K562 (cell line): ENCODE measurements around the gene LENEP. TPM values are rescaled to one million over a fixed set of nuclear protein-coding genes. Genes with fewer than 3 reads are reported as not detected.

ENCODE experiments used
- CHD1 ChIP-seq: fragments of 200-600 bp; sonication (generic); IDR thresholded peaks from one replicate; pipeline ENCODE4 v1.6.1; 2012; ENCODE audit warnings: mild to moderate bottlenecking, moderate library complexity, low read length, inconsistent platforms
- DPF2 ChIP-seq: fragments of 450-650 bp; IDR thresholded peaks from 2 replicates; pipeline ENCODE4 v1.6.1; 2016
- ELF1 ChIP-seq: fragments of 200-800 bp; sonication (Bioruptor generic); IDR thresholded peaks from 2 replicates; pipeline ENCODE4 v1.6.1; 2016; ENCODE audit warnings: missing genetic modification characterization, missing compliant biosample characterization
- FOXP1 ChIP-seq: sonication (generic); formaldehyde crosslinking; IDR thresholded peaks from 2 replicates; pipeline ENCODE4 v1.8.0; 2022; ENCODE audit warnings: mild to moderate bottlenecking, missing genetic modification reagents
- GABPA ChIP-seq: fragments of 200-800 bp; sonication (Bioruptor generic); conservative IDR thresholded peaks from 2 replicates; pipeline ENCODE4 v1.6.1; 2016; ENCODE audit warnings: low read depth, missing genetic modification characterization, missing compliant biosample characterization
- HDGF ChIP-seq: fragments of 450-650 bp; IDR thresholded peaks from 2 replicates; pipeline ENCODE4 v1.6.1; 2016
- HNRNPLL ChIP-seq: fragments of 200-400 bp; formaldehyde crosslinking; IDR thresholded peaks from 2 replicates; pipeline ENCODE4 v1.6.1; 2017; ENCODE audit warnings: low read length, low read depth, mild to moderate bottlenecking; ENCODE audit not compliant: poor library complexity, severe bottlenecking
- MYNN ChIP-seq, 2 experiments: sonication (generic); formaldehyde crosslinking in 1 of 2; IDR thresholded peaks; 2 replicates each; pipeline versions ENCODE4 v1.5.0 to v1.6.1; 2016 to 2020; ENCODE audit warnings: antibody characterized with exemption in 1 of 2, missing genetic modification reagents in 1 of 2
- NCOA1 ChIP-seq: fragments of 450-650 bp; IDR thresholded peaks from 2 replicates; pipeline ENCODE4 v1.6.1; 2016; ENCODE audit warnings: low read depth
- POLR2A ChIP-seq: fragments of 450-650 bp; conservative IDR thresholded peaks from 2 replicates; pipeline ENCODE4 v1.6.1; 2016
- RFX1 ChIP-seq: fragments of 450-650 bp; IDR thresholded peaks from 2 replicates; pipeline ENCODE4 v1.6.1; 2016; ENCODE audit warnings: mild to moderate bottlenecking, moderate library complexity
- SFPQ ChIP-seq: fragments of 200-400 bp; formaldehyde crosslinking; IDR thresholded peaks from 2 replicates; pipeline ENCODE4 v1.6.1; 2017; ENCODE audit warnings: mild to moderate bottlenecking, low read depth, low read length, moderate library complexity
- TCFL5 ChIP-seq: fragments of 250-450 bp; sonication (Bioruptor Pico); conservative IDR thresholded peaks from 2 replicates; pipeline ENCODE4 v1.6.1; 2021; ENCODE audit warnings: mild to moderate bottlenecking, moderate library complexity, matching md5 sums
- XRCC3 ChIP-seq: fragments of 450-650 bp; IDR thresholded peaks from 2 replicates; pipeline ENCODE4 v1.6.1; 2017; ENCODE audit warnings: mild to moderate bottlenecking, moderate library complexity
- XRCC5 ChIP-seq: fragments of 200-400 bp; formaldehyde crosslinking; IDR thresholded peaks from 2 replicates; pipeline ENCODE4 v1.6.1; 2017; ENCODE audit warnings: low read depth, mild to moderate bottlenecking, low read length
- ZBTB7A ChIP-seq: IDR thresholded peaks from 2 replicates; pipeline ENCODE4 v1.6.1; 2011; ENCODE audit warnings: low read depth, mild to moderate bottlenecking, low read length, moderate library complexity, borderline replicate concordance; ENCODE audit not compliant: control insufficient read depth
- ZNF324 ChIP-seq: fragments of 250-450 bp; sonication (Bioruptor Pico); IDR thresholded peaks from 2 replicates; pipeline ENCODE4 v1.4.0; 2020; ENCODE audit warnings: mild to moderate bottlenecking
- polyA plus RNA-seq, 8 experiments: library from polyadenylated mRNA; depleted of rRNA in 4 of 8; stranded (reverse) in 5 of 8; unstranded in 3 of 8; fragments of >200 nt; fragmentation: Nextera tagmentation in 2 of 8; fragmentation: Illumina TruSeq in 1 of 8; extraction: Ambion mirVana in 2 of 8; extraction: Trizol in 1 of 8; gene quantifications; 2 replicates each; pipeline versions ENCODE4 v1.2.1 to v1.2.3, GENCODE V29; 2011 to 2014; ENCODE audit warnings: inconsistent platforms in 1 of 8, missing spikeins in 1 of 8
- total RNA-seq, 7 experiments: library from RNA; depleted of rRNA in 6 of 7; stranded (reverse); fragments of >200 nt in 6 of 7; fragmentation: Illumina TruSeq in 2 of 7; extraction: Trizol in 2 of 7; gene quantifications; 2 replicates each; pipeline versions ENCODE4 v1.2.1 to v1.2.3, GENCODE V29; 2011 to 2021; ENCODE audit warnings: low replicate concordance in 1 of 7
- TF ChIP-seq, protein P1 (sequence below): fragments of 450-650 bp; IDR thresholded peaks from 2 replicates; pipeline ENCODE4 v1.6.1; 2016; ENCODE audit warnings: antibody characterized with exemption
- TF ChIP-seq, protein P2 (sequence below): sonication (generic); formaldehyde crosslinking; IDR thresholded peaks from 2 replicates; pipeline ENCODE4 v1.8.0; 2022; ENCODE audit warnings: mild to moderate bottlenecking, missing genetic modification reagents
- TF ChIP-seq, protein P3 (sequence below): fragments of 250-450 bp; sonication (Bioruptor Pico); IDR thresholded peaks from 2 replicates; pipeline ENCODE4 v1.4.0; 2020; ENCODE audit warnings: mild to moderate bottlenecking
- TF ChIP-seq, protein P4 (sequence below), 3 experiments: fragments of 200-800 bp in 1 of 3; sonication (Bioruptor generic) in 1 of 3; sonication (generic) in 1 of 3; formaldehyde crosslinking in 1 of 3; IDR thresholded peaks; 2 replicates each; pipeline versions ENCODE4 v1.6.1 to v1.8.0; 2016 to 2022; ENCODE audit warnings: mild to moderate bottlenecking in 2 of 3, missing compliant biosample characterization in 2 of 3, missing genetic modification characterization in 2 of 3, missing genetic modification reagents in 1 of 3

The LENEP gene
- total and polyA plus RNA-seq, 9 of the 15 experiments (the other 6 are each of a cell fraction or from before 2014, with no cell fraction given) = 0.23 to 0.87 (median 0.67) TPM; not detected in 5

DNA sequence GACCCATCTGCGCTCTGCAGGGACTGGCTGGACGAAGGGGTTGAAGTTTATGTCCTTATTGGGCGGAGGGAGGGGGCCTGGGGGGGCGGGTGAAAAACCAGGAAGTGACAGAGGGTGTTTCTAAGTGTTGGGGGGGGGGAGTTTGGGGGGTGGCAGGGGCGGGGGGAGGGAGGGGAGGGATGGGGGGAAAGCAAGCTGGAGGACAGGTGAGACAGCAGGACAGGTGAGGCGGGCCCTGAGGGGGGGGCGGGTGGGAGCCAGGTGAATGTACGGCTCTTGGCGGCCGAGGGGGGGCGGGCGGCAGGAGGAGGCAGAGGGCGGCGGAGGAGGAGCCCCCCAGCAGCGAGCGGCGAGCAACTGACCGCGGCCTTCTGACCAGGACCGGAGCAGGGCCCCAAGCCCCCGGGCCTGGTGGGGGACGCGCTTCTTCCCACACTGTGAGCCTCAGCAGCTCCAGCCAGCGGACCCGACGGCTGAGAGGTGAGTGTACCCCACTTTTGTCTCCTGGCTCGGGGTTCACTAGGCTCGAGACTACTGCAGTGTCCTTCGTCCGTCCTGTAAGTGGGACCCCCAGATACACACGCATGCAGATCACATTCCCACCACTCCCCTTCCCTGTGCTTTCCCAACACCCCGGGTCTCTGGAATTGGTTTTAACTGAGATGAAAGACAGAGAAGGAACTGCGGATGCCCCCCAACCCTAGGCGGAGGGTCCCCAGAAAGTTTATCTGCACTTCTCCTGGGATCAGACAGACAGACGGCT, 9.3 kb downstream of the LENEP start, which contains the start of gene ZBTB7B (continued):
- TF ChIP-seq XRCC3 (no peak), HNRNPLL (peak; percentile 10), SFPQ (no peak), MYNN (IDR thresholded peaks at IDR 0.05) (no peak), MYNN (CRISPR knock-in tag; IDR thresholded peaks at IDR 0.05) (0 out of 2 replicates have a peak, but pooled peaks have one; percentile 8), TCFL5 (CRISPR knock-in tag) (no peak), POLR2A (peak; percentile 10; the same call in 1 of the 2 replicates), ZNF324 (CRISPR knock-in tag) (no peak), RFX1 (no peak), ELF1 (tag) (peak; percentile 70), FOXP1 (CRISPR knock-in tag) (0 out of 2 replicates have a peak, but pooled peaks have one; percentile 12), GABPA (peak; percentile 30; the same call in 1 of the 2 replicates), XRCC5 (no peak), NCOA1 (no peak), ZBTB7A (peak; percentile 84), HDGF (0 out of 2 replicates have a peak, but pooled peaks have one; percentile 22), CHD1 (peak; percentile 69), DPF2 (no peak)
- TF ChIP-seq, protein P1, sequence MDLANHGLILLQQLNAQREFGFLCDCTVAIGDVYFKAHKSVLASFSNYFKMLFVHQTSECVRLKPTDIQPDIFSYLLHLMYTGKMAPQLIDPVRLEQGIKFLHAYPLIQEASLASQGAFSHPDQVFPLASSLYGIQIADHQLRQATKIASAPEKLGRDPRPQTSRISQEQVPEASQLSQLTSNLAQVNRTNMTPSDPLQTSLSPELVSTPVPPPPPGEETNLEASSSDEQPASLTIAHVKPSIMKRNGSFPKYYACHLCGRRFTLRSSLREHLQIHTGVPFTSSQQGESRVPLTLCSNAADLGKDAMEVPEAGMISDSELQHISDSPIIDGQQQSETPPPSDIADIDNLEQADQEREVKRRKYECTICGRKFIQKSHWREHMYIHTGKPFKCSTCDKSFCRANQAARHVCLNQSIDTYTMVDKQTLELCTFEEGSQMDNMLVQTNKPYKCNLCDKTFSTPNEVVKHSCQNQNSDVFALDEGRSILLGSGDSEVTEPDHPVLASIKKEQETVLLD = 0 out of 2 replicates have a peak, but pooled peaks have one; percentile 19
- TF ChIP-seq, protein P2, sequence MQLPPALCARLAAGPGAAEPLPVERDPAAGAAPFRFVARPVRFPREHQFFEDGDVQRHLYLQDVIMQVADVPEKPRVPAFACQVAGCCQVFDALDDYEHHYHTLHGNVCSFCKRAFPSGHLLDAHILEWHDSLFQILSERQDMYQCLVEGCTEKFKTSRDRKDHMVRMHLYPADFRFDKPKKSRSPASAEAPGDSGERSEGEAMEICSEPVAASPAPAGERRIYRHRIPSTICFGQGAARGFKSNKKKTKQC (CRISPR knock-in tag) = 0 out of 2 replicates have a peak, but pooled peaks have one; percentile 17
- TF ChIP-seq, protein P3, sequence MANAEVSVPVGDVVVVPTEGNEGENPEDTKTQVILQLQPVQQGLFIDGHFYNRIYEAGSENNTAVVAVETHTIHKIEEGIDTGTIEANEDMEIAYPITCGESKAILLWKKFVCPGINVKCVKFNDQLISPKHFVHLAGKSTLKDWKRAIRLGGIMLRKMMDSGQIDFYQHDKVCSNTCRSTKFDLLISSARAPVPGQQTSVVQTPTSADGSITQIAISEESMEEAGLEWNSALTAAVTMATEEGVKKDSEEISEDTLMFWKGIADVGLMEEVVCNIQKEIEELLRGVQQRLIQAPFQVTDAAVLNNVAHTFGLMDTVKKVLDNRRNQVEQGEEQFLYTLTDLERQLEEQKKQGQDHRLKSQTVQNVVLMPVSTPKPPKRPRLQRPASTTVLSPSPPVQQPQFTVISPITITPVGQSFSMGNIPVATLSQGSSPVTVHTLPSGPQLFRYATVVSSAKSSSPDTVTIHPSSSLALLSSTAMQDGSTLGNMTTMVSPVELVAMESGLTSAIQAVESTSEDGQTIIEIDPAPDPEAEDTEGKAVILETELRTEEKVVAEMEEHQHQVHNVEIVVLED (CRISPR knock-in tag) = no peak
- TF ChIP-seq, protein P4, sequence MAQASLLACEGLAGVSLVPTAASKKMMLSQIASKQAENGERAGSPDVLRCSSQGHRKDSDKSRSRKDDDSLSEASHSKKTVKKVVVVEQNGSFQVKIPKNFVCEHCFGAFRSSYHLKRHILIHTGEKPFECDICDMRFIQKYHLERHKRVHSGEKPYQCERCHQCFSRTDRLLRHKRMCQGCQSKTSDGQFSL (CRISPR knock-in tag; IDR thresholded peaks at IDR 0.05) = no peak; the same call in 1 of the 2 replicates
- TF ChIP-seq, protein P4 (tag; IDR thresholded peaks at IDR 0.05) = peak in 1 of 2 experiments; percentile 85; a peak in 2 of 4 replicates
